HEK293 (cell line): ENCODE measurements around the gene EGFR.

Experiments
- CTCF ChIA-PET: fragments of 350-600 bp; formaldehyde crosslinking; extraction: SDS; loops from one replicate; lab custom pipeline; 2021; ENCODE audit warnings: antibody characterized with exemption; lab: Yijun Ruan, JAX
- POLR2A ChIA-PET: fragments of 300-600 bp; formaldehyde crosslinking; extraction: SDS; loops from one replicate; lab custom pipeline; 2020; ENCODE audit warnings: antibody characterized with exemption, inconsistent platforms; lab: Yijun Ruan, JAX
- H3K27ac ChIP-seq: fragments of 200-500 bp; sonication (Bioruptor generic); 2 replicates; pipeline ENCODE4 v1.5.1; 2014; ENCODE audit warnings: low read depth, low read length, control low read depth, inconsistent platforms; ENCODE audit errors: extremely low read depth
- H3K36me3 ChIP-seq, 2 experiments: fragments of 200-500 bp in 1 of 2; sonication (Bioruptor generic) in 1 of 2; 1 replicate in 1 of 2; 2 replicates in 1 of 2; pipeline ENCODE4 v1.5.1; 2014 to 2017; ENCODE audit warnings: inconsistent platforms in 2 of 2, low read length in 2 of 2; ENCODE audit not compliant: control insufficient read depth in 2 of 2, insufficient read depth in 1 of 2
- H3K4me1 ChIP-seq: fragments of 200-500 bp; sonication (Bioruptor generic); 2 replicates; pipeline ENCODE4 v1.5.1; 2014; ENCODE audit warnings: mild to moderate bottlenecking, low read length, inconsistent platforms; ENCODE audit not compliant: control insufficient read depth, insufficient read depth
- H3K4me3 ChIP-seq: 2 replicates; pipeline ENCODE4 v1.5.1; 2011; ENCODE audit warnings: low read depth, mild to moderate bottlenecking, control low read depth, low read length, moderate library complexity
- H3K9me3 ChIP-seq: fragments of 200-500 bp; sonication (Bioruptor generic); 2 replicates; pipeline ENCODE4 v1.5.1; 2014; ENCODE audit warnings: low read depth, low read length, inconsistent platforms; ENCODE audit not compliant: control insufficient read depth, insufficient read depth
- GLI2 ChIP-seq: fragments of 450-650 bp; formaldehyde crosslinking; IDR thresholded peaks from 2 replicates; pipeline ENCODE4; 2017; ENCODE audit warnings: missing biosample characterization, missing genetic modification characterization, low read depth, borderline replicate concordance
- KLF8 ChIP-seq: fragments of 450-650 bp; formaldehyde crosslinking; IDR thresholded peaks from 2 replicates; pipeline ENCODE4 v1.5.1; 2016; ENCODE audit warnings: missing biosample characterization, missing genetic modification characterization
- MZF1 ChIP-seq: fragments of 450-650 bp; formaldehyde crosslinking; IDR thresholded peaks from 2 replicates; pipeline ENCODE4 v1.5.1; 2017; ENCODE audit warnings: missing biosample characterization, missing genetic modification characterization, borderline replicate concordance
- RBAK ChIP-seq: fragments of 450-650 bp; formaldehyde crosslinking; IDR thresholded peaks from 2 replicates; pipeline ENCODE4 v1.5.1; 2016; ENCODE audit warnings: missing biosample characterization, missing genetic modification characterization
- ZEB2 ChIP-seq: fragments of 450-650 bp; formaldehyde crosslinking; IDR thresholded peaks from 2 replicates; pipeline ENCODE4 v1.5.1; 2016; ENCODE audit warnings: missing biosample characterization, missing genetic modification characterization
- ZFP69B ChIP-seq: fragments of 450-650 bp; formaldehyde crosslinking; IDR thresholded peaks from 2 replicates; pipeline ENCODE4 v1.5.1; 2016; ENCODE audit warnings: missing biosample characterization, missing genetic modification characterization
- ZNF138 ChIP-seq: fragments of 450-650 bp; formaldehyde crosslinking; IDR thresholded peaks from 2 replicates; pipeline ENCODE4 v1.5.1; 2016; ENCODE audit warnings: missing biosample characterization, missing genetic modification characterization, borderline replicate concordance
- ZNF16 ChIP-seq: fragments of 450-650 bp; formaldehyde crosslinking; IDR thresholded peaks from 2 replicates; pipeline ENCODE4 v1.5.1; 2016; ENCODE audit warnings: low read depth, missing biosample characterization, missing genetic modification characterization
- ZNF211 ChIP-seq: fragments of 450-650 bp; formaldehyde crosslinking; IDR thresholded peaks from 2 replicates; pipeline ENCODE4 v1.5.1; 2016; ENCODE audit warnings: low read depth, missing biosample characterization, missing genetic modification characterization
- ZNF248 ChIP-seq: fragments of 450-650 bp; formaldehyde crosslinking; IDR thresholded peaks from 2 replicates; pipeline ENCODE4 v1.5.1; 2017; ENCODE audit warnings: missing biosample characterization, missing genetic modification characterization
- ZNF366 ChIP-seq: fragments of 450-650 bp; formaldehyde crosslinking; conservative IDR thresholded peaks from 2 replicates; pipeline ENCODE4 v1.5.1; 2016; ENCODE audit warnings: missing biosample characterization, missing genetic modification characterization
- ZNF394 ChIP-seq: fragments of 450-650 bp; formaldehyde crosslinking; IDR thresholded peaks from 2 replicates; pipeline ENCODE4 v1.5.1; 2016; ENCODE audit warnings: missing biosample characterization, missing genetic modification characterization, mild to moderate bottlenecking, moderate library complexity, borderline replicate concordance
- ZNF501 ChIP-seq: fragments of 450-650 bp; formaldehyde crosslinking; IDR thresholded peaks from 2 replicates; pipeline ENCODE4 v1.5.1; 2016; ENCODE audit warnings: missing biosample characterization, missing genetic modification characterization
- ZNF670 ChIP-seq: fragments of 450-650 bp; formaldehyde crosslinking; IDR thresholded peaks from 2 replicates; pipeline ENCODE4 v1.5.1; 2016; ENCODE audit warnings: missing biosample characterization, missing genetic modification characterization, low read depth
- ZNF830 ChIP-seq: fragments of 450-650 bp; IDR thresholded peaks from 2 replicates; pipeline ENCODE4 v1.5.0; 2018; ENCODE audit warnings: missing biosample characterization, missing genetic modification characterization, low read depth, mild to moderate bottlenecking, moderate library complexity
- TF ChIP-seq, protein P1 (sequence below): fragments of 450-650 bp; formaldehyde crosslinking; IDR thresholded peaks from 2 replicates; pipeline ENCODE4 v1.5.1; 2016; ENCODE audit warnings: missing biosample characterization, missing genetic modification characterization
- TF ChIP-seq, protein P2 (sequence below): fragments of 450-650 bp; formaldehyde crosslinking; IDR thresholded peaks from 2 replicates; pipeline ENCODE4 v1.5.1; 2016; ENCODE audit warnings: missing biosample characterization, missing genetic modification characterization
- TF ChIP-seq, protein P3 (sequence below): fragments of 450-650 bp; formaldehyde crosslinking; IDR thresholded peaks from 2 replicates; pipeline ENCODE4 v1.5.1; 2017; ENCODE audit warnings: missing biosample characterization, missing genetic modification characterization
- TF ChIP-seq, protein P4 (sequence below): fragments of 450-650 bp; formaldehyde crosslinking; conservative IDR thresholded peaks from 2 replicates; pipeline ENCODE4 v1.5.1; 2016; ENCODE audit warnings: low read depth, missing biosample characterization, missing genetic modification characterization
- TF ChIP-seq, protein P5 (sequence below): sonication (generic); formaldehyde crosslinking; IDR thresholded peaks from 2 replicates; pipeline ENCODE4 v1.8.1; 2022; ENCODE audit warnings: mild to moderate bottlenecking, moderate library complexity, missing genetic modification reagents

The EGFR gene

DNA sequence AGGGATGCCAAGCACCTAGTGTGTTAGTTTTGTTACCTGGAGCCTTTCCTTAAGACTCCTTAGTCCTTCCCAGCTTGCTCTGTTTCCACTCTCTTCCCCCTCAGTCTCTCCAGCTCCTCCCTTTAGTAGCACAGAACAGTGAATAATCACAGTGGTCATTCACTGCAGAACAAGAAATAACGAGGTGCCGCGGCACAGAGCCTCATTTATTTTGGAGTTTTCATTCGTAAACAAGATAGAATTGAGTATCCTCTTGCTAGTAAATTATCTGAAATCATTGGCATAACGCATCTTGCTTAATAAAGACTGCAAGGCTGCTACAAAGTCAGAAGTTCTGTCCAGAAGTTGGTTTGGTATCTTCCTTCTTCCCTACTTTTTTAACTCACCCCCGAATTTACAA, 217.0 kb downstream of the EGFR start:
- H3K4me3 ChIP-seq, result no peak overlapping the region
- H3K36me3 ChIP-seq, result no peaks in the 10 kb centered on the region
- H3K4me1 ChIP-seq, result no peaks in the 10 kb centered on the region
- CTCF ChIA-PET, result no interaction called here
- TF ChIP-seq, protein P1, sequence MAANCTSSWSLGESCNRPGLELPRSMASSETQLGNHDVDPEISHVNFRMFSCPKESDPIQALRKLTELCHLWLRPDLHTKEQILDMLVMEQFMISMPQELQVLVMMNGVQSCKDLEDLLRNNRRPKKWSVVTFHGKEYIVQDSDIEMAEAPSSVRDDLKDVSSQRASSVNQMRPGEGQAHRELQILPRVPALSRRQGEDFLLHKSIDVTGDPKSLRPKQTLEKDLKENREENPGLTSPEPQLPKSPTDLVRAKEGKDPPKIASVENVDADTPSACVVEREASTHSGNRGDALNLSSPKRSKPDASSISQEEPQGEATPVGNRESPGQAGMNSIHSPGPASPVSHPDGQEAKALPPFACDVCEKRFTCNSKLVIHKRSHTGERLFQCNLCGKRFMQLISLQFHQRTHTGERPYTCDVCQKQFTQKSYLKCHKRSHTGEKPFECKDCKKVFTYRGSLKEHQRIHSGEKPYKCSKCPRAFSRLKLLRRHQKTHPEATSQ (tag by site-specific recombination), result no peak
- no peak for TF ChIP-seq KLF8
- no peak for TF ChIP-seq ZNF138 (tag by site-specific recombination)
- POLR2A ChIA-PET, result no interaction called here
- no peak overlapping the region for H3K27ac ChIP-seq
- no peaks in the 10 kb centered on the region for H3K9me3 ChIP-seq

GRCh38 chr7:55236476-55236875, 217.7 kb downstream of the EGFR start:
- H3K4me3 ChIP-seq, result no peak overlapping the region
- ChIA-PET CTCF (no interaction called here), POLR2A (no interaction called here)
- H3K36me3 ChIP-seq, result no peaks in the 10 kb centered on the region
- H3K27ac ChIP-seq, result no peak overlapping the region
- TF ChIP-seq, protein P2, sequence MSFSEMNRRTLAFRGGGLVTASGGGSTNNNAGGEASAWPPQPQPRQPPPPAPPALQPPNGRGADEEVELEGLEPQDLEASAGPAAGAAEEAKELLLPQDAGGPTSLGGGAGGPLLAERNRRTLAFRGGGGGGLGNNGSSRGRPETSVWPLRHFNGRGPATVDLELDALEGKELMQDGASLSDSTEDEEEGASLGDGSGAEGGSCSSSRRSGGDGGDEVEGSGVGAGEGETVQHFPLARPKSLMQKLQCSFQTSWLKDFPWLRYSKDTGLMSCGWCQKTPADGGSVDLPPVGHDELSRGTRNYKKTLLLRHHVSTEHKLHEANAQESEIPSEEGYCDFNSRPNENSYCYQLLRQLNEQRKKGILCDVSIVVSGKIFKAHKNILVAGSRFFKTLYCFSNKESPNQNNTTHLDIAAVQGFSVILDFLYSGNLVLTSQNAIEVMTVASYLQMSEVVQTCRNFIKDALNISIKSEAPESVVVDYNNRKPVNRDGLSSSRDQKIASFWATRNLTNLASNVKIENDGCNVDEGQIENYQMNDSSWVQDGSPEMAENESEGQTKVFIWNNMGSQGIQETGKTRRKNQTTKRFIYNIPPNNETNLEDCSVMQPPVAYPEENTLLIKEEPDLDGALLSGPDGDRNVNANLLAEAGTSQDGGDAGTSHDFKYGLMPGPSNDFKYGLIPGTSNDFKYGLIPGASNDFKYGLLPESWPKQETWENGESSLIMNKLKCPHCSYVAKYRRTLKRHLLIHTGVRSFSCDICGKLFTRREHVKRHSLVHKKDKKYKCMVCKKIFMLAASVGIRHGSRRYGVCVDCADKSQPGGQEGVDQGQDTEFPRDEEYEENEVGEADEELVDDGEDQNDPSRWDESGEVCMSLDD (tag by site-specific recombination), result no peak
- TF ChIP-seq ZNF394 (no peak), ZNF830 (no peak), KLF8 (no peak), ZNF211 (tag by site-specific recombination) (no peak), ZNF670 (tag by site-specific recombination) (no peak), ZNF366 (tag by site-specific recombination) (no peak), ZNF16 (tag by site-specific recombination) (no peak), ZFP69B (tag by site-specific recombination) (no peak), GLI2 (no peak), ZNF501 (tag by site-specific recombination) (no peak), RBAK (tag by site-specific recombination) (no peak), ZNF248 (tag by site-specific recombination) (no peak), MZF1 (tag by site-specific recombination) (no peak), ZEB2 (tag by site-specific recombination) (no peak)
- TF ChIP-seq, protein P3, sequence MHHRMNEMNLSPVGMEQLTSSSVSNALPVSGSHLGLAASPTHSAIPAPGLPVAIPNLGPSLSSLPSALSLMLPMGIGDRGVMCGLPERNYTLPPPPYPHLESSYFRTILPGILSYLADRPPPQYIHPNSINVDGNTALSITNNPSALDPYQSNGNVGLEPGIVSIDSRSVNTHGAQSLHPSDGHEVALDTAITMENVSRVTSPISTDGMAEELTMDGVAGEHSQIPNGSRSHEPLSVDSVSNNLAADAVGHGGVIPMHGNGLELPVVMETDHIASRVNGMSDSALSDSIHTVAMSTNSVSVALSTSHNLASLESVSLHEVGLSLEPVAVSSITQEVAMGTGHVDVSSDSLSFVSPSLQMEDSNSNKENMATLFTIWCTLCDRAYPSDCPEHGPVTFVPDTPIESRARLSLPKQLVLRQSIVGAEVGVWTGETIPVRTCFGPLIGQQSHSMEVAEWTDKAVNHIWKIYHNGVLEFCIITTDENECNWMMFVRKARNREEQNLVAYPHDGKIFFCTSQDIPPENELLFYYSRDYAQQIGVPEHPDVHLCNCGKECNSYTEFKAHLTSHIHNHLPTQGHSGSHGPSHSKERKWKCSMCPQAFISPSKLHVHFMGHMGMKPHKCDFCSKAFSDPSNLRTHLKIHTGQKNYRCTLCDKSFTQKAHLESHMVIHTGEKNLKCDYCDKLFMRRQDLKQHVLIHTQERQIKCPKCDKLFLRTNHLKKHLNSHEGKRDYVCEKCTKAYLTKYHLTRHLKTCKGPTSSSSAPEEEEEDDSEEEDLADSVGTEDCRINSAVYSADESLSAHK (tag by site-specific recombination), result no peak
- TF ChIP-seq, protein P4, sequence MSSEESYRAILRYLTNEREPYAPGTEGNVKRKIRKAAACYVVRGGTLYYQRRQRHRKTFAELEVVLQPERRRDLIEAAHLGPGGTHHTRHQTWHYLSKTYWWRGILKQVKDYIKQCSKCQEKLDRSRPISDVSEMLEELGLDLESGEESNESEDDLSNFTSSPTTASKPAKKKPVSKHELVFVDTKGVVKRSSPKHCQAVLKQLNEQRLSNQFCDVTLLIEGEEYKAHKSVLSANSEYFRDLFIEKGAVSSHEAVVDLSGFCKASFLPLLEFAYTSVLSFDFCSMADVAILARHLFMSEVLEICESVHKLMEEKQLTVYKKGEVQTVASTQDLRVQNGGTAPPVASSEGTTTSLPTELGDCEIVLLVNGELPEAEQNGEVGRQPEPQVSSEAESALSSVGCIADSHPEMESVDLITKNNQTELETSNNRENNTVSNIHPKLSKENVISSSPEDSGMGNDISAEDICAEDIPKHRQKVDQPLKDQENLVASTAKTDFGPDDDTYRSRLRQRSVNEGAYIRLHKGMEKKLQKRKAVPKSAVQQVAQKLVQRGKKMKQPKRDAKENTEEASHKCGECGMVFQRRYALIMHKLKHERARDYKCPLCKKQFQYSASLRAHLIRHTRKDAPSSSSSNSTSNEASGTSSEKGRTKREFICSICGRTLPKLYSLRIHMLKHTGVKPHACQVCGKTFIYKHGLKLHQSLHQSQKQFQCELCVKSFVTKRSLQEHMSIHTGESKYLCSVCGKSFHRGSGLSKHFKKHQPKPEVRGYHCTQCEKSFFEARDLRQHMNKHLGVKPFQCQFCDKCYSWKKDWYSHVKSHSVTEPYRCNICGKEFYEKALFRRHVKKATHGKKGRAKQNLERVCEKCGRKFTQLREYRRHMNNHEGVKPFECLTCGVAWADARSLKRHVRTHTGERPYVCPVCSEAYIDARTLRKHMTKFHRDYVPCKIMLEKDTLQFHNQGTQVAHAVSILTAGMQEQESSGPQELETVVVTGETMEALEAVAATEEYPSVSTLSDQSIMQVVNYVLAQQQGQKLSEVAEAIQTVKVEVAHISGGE (tag by site-specific recombination), result no peak
- TF ChIP-seq, protein P5, sequence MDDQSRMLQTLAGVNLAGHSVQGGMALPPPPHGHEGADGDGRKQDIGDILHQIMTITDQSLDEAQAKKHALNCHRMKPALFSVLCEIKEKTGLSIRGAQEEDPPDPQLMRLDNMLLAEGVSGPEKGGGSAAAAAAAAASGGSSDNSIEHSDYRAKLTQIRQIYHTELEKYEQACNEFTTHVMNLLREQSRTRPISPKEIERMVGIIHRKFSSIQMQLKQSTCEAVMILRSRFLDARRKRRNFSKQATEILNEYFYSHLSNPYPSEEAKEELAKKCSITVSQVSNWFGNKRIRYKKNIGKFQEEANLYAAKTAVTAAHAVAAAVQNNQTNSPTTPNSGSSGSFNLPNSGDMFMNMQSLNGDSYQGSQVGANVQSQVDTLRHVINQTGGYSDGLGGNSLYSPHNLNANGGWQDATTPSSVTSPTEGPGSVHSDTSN (CRISPR knock-in tag), result no peak
- H3K9me3 ChIP-seq, result no peaks in the 10 kb centered on the region
- H3K4me1 ChIP-seq, result no peaks in the 10 kb centered on the region
